HEK293 (cell line): ENCODE results near the gene KLHL28.

Experiments
- CTCF ChIA-PET: fragments of 350-600 bp; formaldehyde crosslinking; extraction: SDS; loops from one replicate; lab custom pipeline; 2021; ENCODE audit warnings: antibody characterized with exemption; lab: Yijun Ruan, JAX
- POLR2A ChIA-PET: fragments of 300-600 bp; formaldehyde crosslinking; extraction: SDS; loops from one replicate; lab custom pipeline; 2020; ENCODE audit warnings: antibody characterized with exemption, inconsistent platforms; lab: Yijun Ruan, JAX
- H3K27ac ChIP-seq: fragments of 200-500 bp; sonication (Bioruptor generic); 2 replicates; pipeline ENCODE4 v1.5.1; 2014; ENCODE audit warnings: low read depth, low read length, control low read depth, inconsistent platforms; ENCODE audit errors: extremely low read depth
- H3K36me3 ChIP-seq, 2 experiments: fragments of 200-500 bp in 1 of 2; sonication (Bioruptor generic) in 1 of 2; 1 replicate in 1 of 2; 2 replicates in 1 of 2; pipeline ENCODE4 v1.5.1; 2014 to 2017; ENCODE audit warnings: inconsistent platforms in 2 of 2, low read length in 2 of 2; ENCODE audit not compliant: control insufficient read depth in 2 of 2, insufficient read depth in 1 of 2
- H3K4me1 ChIP-seq: fragments of 200-500 bp; sonication (Bioruptor generic); 2 replicates; pipeline ENCODE4 v1.5.1; 2014; ENCODE audit warnings: mild to moderate bottlenecking, low read length, inconsistent platforms; ENCODE audit not compliant: control insufficient read depth, insufficient read depth
- H3K4me3 ChIP-seq: 2 replicates; pipeline ENCODE4 v1.5.1; 2011; ENCODE audit warnings: low read depth, mild to moderate bottlenecking, control low read depth, low read length, moderate library complexity
- H3K9me3 ChIP-seq: fragments of 200-500 bp; sonication (Bioruptor generic); 2 replicates; pipeline ENCODE4 v1.5.1; 2014; ENCODE audit warnings: low read depth, low read length, inconsistent platforms; ENCODE audit not compliant: control insufficient read depth, insufficient read depth
- GLI2 ChIP-seq: fragments of 450-650 bp; formaldehyde crosslinking; IDR thresholded peaks from 2 replicates; pipeline ENCODE4; 2017; ENCODE audit warnings: missing biosample characterization, missing genetic modification characterization, low read depth, borderline replicate concordance
- GLIS2 ChIP-seq: fragments of 450-650 bp; formaldehyde crosslinking; IDR thresholded peaks from 2 replicates; pipeline ENCODE4 v1.5.1; 2016; ENCODE audit warnings: missing biosample characterization, missing genetic modification characterization
- KLF16 ChIP-seq: fragments of 450-650 bp; formaldehyde crosslinking; IDR thresholded peaks from 2 replicates; pipeline ENCODE4 v1.5.1; 2017; ENCODE audit warnings: missing biosample characterization, missing genetic modification characterization
- OVOL3 ChIP-seq: fragments of 450-650 bp; formaldehyde crosslinking; IDR thresholded peaks from 2 replicates; pipeline ENCODE4 v1.5.1; 2016; ENCODE audit warnings: missing biosample characterization, missing genetic modification characterization
- PRDM1 ChIP-seq: fragments of 450-650 bp; formaldehyde crosslinking; IDR thresholded peaks from 2 replicates; pipeline ENCODE4; 2016; ENCODE audit warnings: missing biosample characterization, missing genetic modification characterization
- RBAK ChIP-seq: fragments of 450-650 bp; formaldehyde crosslinking; IDR thresholded peaks from 2 replicates; pipeline ENCODE4 v1.5.1; 2016; ENCODE audit warnings: missing biosample characterization, missing genetic modification characterization
- SP2 ChIP-seq: fragments of 450-650 bp; formaldehyde crosslinking; IDR thresholded peaks from 2 replicates; pipeline ENCODE4 v1.5.1; 2016; ENCODE audit warnings: missing biosample characterization, missing genetic modification characterization
- SP7 ChIP-seq: fragments of 450-650 bp; formaldehyde crosslinking; IDR thresholded peaks from 2 replicates; pipeline ENCODE4 v1.5.1; 2016; ENCODE audit warnings: missing biosample characterization, missing genetic modification characterization
- ZBTB1 ChIP-seq: fragments of 450-650 bp; formaldehyde crosslinking; IDR thresholded peaks from 2 replicates; pipeline ENCODE4 v1.5.1; 2016; ENCODE audit warnings: missing biosample characterization, missing genetic modification characterization
- ZBTB7A ChIP-seq: fragments of 450-650 bp; formaldehyde crosslinking; IDR thresholded peaks from 2 replicates; pipeline ENCODE4 v1.5.1; 2016; ENCODE audit warnings: low read depth, missing biosample characterization, missing genetic modification characterization
- ZNF133 ChIP-seq: fragments of 450-650 bp; formaldehyde crosslinking; IDR thresholded peaks from 2 replicates; pipeline ENCODE4 v1.5.1; 2016; ENCODE audit warnings: missing biosample characterization, missing genetic modification characterization
- ZNF184 ChIP-seq: fragments of 450-650 bp; IDR thresholded peaks from 2 replicates; pipeline ENCODE4 v1.5.1; 2018; ENCODE audit warnings: missing biosample characterization, mild to moderate bottlenecking, missing genetic modification characterization
- ZNF239 ChIP-seq: fragments of 450-650 bp; formaldehyde crosslinking; IDR thresholded peaks from 2 replicates; pipeline ENCODE4 v1.5.1; 2016; ENCODE audit warnings: missing biosample characterization, missing genetic modification characterization
- ZNF311 ChIP-seq: fragments of 450-650 bp; formaldehyde crosslinking; IDR thresholded peaks from 2 replicates; pipeline ENCODE4 v1.5.1; 2017; ENCODE audit warnings: missing biosample characterization, missing genetic modification characterization, borderline replicate concordance
- ZNF324 ChIP-seq: fragments of 450-650 bp; formaldehyde crosslinking; IDR thresholded peaks from 2 replicates; pipeline ENCODE4 v1.5.1; 2016; ENCODE audit warnings: missing biosample characterization, missing genetic modification characterization
- ZNF335 ChIP-seq: fragments of 450-650 bp; formaldehyde crosslinking; conservative IDR thresholded peaks from 2 replicates; pipeline ENCODE4 v1.5.1; 2016; ENCODE audit warnings: missing biosample characterization, missing genetic modification characterization
- ZNF341 ChIP-seq: fragments of 450-650 bp; formaldehyde crosslinking; IDR thresholded peaks from 2 replicates; pipeline ENCODE4; 2016; ENCODE audit warnings: low read depth, missing biosample characterization, missing genetic modification characterization
- ZNF366 ChIP-seq: fragments of 450-650 bp; formaldehyde crosslinking; conservative IDR thresholded peaks from 2 replicates; pipeline ENCODE4 v1.5.1; 2016; ENCODE audit warnings: missing biosample characterization, missing genetic modification characterization
- ZNF473 ChIP-seq: fragments of 450-650 bp; formaldehyde crosslinking; IDR thresholded peaks from 2 replicates; pipeline ENCODE4 v1.5.1; 2017; ENCODE audit warnings: missing biosample characterization, missing genetic modification characterization
- ZNF514 ChIP-seq: fragments of 450-650 bp; formaldehyde crosslinking; IDR thresholded peaks from 2 replicates; pipeline ENCODE4 v1.5.1; 2016; ENCODE audit warnings: missing biosample characterization, missing genetic modification characterization
- ZNF529 ChIP-seq: fragments of 450-650 bp; formaldehyde crosslinking; IDR thresholded peaks from 2 replicates; pipeline ENCODE4 v1.5.1; 2017; ENCODE audit warnings: missing genetic modification characterization, missing biosample characterization; ENCODE audit not compliant: insufficient replicate concordance
- ZNF561 ChIP-seq: fragments of 450-650 bp; IDR thresholded peaks from 2 replicates; pipeline ENCODE4 v1.5.1; 2018; ENCODE audit warnings: missing biosample characterization, missing genetic modification characterization, borderline replicate concordance
- ZNF623 ChIP-seq: fragments of 450-650 bp; formaldehyde crosslinking; IDR thresholded peaks from 2 replicates; pipeline ENCODE4 v1.5.1; 2016; ENCODE audit warnings: missing biosample characterization, missing genetic modification characterization
- ZNF670 ChIP-seq: fragments of 450-650 bp; formaldehyde crosslinking; IDR thresholded peaks from 2 replicates; pipeline ENCODE4 v1.5.1; 2016; ENCODE audit warnings: missing biosample characterization, missing genetic modification characterization, low read depth
- ZXDB ChIP-seq: fragments of 450-650 bp; formaldehyde crosslinking; IDR thresholded peaks from 2 replicates; pipeline ENCODE4 v1.5.1; 2016; ENCODE audit warnings: missing biosample characterization, missing genetic modification characterization
- TF ChIP-seq, protein P1 (sequence below): fragments of 450-650 bp; formaldehyde crosslinking; IDR thresholded peaks from 2 replicates; pipeline ENCODE4 v1.5.1; 2017; ENCODE audit warnings: missing biosample characterization, missing genetic modification characterization
- TF ChIP-seq, protein P2 (sequence below): fragments of 450-650 bp; formaldehyde crosslinking; IDR thresholded peaks from 2 replicates; pipeline ENCODE4 v1.5.1; 2016; ENCODE audit warnings: missing biosample characterization, missing genetic modification characterization
- TF ChIP-seq, protein P3 (sequence below): fragments of 450-650 bp; formaldehyde crosslinking; IDR thresholded peaks from 2 replicates; pipeline ENCODE4 v1.5.1; 2017; ENCODE audit warnings: missing biosample characterization, missing genetic modification characterization
- TF ChIP-seq, protein P4 (sequence below): fragments of 450-650 bp; formaldehyde crosslinking; optimal IDR thresholded peaks from 2 replicates; pipeline ENCODE3; 2016; ENCODE audit warnings: missing biosample characterization, mild to moderate bottlenecking, missing genetic modification characterization
- TF ChIP-seq, protein P5 (sequence below): fragments of 450-650 bp; formaldehyde crosslinking; IDR thresholded peaks from 2 replicates; pipeline ENCODE4 v1.5.1; 2016; ENCODE audit warnings: missing biosample characterization, missing genetic modification characterization
- TF ChIP-seq, protein P6 (sequence below): fragments of 450-650 bp; formaldehyde crosslinking; IDR thresholded peaks from 2 replicates; pipeline ENCODE4 v1.5.1; 2016; ENCODE audit warnings: missing biosample characterization, missing genetic modification characterization

KLHL28 gene

DNA sequence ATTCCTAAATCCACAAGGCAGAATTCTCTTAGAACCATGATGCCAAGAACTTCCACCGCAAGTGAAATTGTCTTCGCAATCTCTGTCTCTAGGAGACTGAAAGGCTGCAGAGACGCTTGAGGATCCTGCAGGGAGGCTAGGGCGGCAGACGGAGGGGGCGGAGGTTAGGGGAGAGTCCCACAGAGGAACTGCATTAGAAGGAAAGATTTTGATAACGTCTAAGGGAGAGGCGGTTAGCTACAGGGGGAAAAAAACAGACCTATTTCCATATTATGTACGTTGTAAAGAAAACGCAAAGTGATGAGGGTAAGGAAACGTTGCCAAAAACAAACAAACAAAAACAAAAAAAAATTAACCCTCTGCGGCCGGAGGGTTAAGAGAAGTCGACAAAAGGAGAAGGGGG is 595 bp downstream of the KLHL28 start:
- Histone ChIP-seq H3K27ac (peak overlapping the region; percentile 74), H3K4me1 (peaks cover 23% of the 10 kb centered on the region), H3K4me3 (peak overlapping the region; percentile 91), H3K9me3 (no peaks in the 10 kb centered on the region), H3K36me3 (no peaks in the 10 kb centered on the region; a peak in 1 of 3 replicates)
- CTCF ChIA-PET: interaction anchor here (0.5 to 0.6 kb wide), 2 partner anchors 289 to 1272 kb away, joined by 3 read pairs; no protein-coding TSS in a partner anchor
- TF ChIP-seq ZNF529 (tag by site-specific recombination) (no peak), ZNF561 (no peak), ZBTB7A (tag by site-specific recombination) (no peak), ZNF335 (tag by site-specific recombination) (peak; percentile 85), ZBTB1 (tag by site-specific recombination) (no peak), ZNF239 (tag by site-specific recombination) (no peak), ZNF324 (tag by site-specific recombination) (no peak), ZNF623 (tag by site-specific recombination) (no peak), ZNF473 (tag by site-specific recombination) (no peak), ZNF670 (tag by site-specific recombination) (no peak), ZNF133 (tag by site-specific recombination) (no peak), KLF16 (tag by site-specific recombination) (0 out of 2 replicates have a peak, but pooled peaks have one; percentile 23), ZNF341 (peak; percentile 36), SP2 (tag by site-specific recombination) (no peak; the same call in none of the 2 replicates), ZNF366 (no peak), ZNF311 (tag by site-specific recombination) (no peak), ZXDB (tag by site-specific recombination) (0 out of 2 replicates have a peak, but pooled peaks have one; percentile 47), ZNF514 (tag by site-specific recombination) (no peak), RBAK (tag by site-specific recombination) (no peak), PRDM1 (peak; percentile 44; the same call in 1 of the 2 replicates), ZNF184 (no peak), SP7 (tag by site-specific recombination) (no peak), GLIS2 (tag by site-specific recombination) (peak; percentile 25; the same call in 1 of the 2 replicates), OVOL3 (tag by site-specific recombination) (no peak), GLI2 (tag by site-specific recombination) (no peak)
- TF ChIP-seq, protein P1, sequence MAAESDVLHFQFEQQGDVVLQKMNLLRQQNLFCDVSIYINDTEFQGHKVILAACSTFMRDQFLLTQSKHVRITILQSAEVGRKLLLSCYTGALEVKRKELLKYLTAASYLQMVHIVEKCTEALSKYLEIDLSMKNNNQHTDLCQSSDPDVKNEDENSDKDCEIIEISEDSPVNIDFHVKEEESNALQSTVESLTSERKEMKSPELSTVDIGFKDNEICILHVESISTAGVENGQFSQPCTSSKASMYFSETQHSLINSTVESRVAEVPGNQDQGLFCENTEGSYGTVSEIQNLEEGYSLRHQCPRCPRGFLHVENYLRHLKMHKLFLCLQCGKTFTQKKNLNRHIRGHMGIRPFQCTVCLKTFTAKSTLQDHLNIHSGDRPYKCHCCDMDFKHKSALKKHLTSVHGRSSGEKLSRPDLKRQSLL (tag by site-specific recombination): 0 out of 2 replicates have a peak, but pooled peaks have one; percentile 14
- TF ChIP-seq, protein P2, sequence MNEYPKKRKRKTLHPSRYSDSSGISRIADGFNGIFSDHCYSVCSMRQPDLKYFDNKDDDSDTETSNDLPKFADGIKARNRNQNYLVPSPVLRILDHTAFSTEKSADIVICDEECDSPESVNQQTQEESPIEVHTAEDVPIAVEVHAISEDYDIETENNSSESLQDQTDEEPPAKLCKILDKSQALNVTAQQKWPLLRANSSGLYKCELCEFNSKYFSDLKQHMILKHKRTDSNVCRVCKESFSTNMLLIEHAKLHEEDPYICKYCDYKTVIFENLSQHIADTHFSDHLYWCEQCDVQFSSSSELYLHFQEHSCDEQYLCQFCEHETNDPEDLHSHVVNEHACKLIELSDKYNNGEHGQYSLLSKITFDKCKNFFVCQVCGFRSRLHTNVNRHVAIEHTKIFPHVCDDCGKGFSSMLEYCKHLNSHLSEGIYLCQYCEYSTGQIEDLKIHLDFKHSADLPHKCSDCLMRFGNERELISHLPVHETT (tag by site-specific recombination): no peak
- TF ChIP-seq, protein P3, sequence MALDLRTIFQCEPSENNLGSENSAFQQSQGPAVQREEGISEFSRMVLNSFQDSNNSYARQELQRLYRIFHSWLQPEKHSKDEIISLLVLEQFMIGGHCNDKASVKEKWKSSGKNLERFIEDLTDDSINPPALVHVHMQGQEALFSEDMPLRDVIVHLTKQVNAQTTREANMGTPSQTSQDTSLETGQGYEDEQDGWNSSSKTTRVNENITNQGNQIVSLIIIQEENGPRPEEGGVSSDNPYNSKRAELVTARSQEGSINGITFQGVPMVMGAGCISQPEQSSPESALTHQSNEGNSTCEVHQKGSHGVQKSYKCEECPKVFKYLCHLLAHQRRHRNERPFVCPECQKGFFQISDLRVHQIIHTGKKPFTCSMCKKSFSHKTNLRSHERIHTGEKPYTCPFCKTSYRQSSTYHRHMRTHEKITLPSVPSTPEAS (tag by site-specific recombination): no peak
- TF ChIP-seq, protein P4, sequence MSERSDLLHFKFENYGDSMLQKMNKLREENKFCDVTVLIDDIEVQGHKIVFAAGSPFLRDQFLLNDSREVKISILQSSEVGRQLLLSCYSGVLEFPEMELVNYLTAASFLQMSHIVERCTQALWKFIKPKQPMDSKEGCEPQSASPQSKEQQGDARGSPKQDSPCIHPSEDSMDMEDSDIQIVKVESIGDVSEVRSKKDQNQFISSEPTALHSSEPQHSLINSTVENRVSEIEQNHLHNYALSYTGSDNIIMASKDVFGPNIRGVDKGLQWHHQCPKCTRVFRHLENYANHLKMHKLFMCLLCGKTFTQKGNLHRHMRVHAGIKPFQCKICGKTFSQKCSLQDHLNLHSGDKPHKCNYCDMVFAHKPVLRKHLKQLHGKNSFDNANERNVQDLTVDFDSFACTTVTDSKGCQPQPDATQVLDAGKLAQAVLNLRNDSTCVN (tag by site-specific recombination): peak; percentile 5
- TF ChIP-seq, protein P5, sequence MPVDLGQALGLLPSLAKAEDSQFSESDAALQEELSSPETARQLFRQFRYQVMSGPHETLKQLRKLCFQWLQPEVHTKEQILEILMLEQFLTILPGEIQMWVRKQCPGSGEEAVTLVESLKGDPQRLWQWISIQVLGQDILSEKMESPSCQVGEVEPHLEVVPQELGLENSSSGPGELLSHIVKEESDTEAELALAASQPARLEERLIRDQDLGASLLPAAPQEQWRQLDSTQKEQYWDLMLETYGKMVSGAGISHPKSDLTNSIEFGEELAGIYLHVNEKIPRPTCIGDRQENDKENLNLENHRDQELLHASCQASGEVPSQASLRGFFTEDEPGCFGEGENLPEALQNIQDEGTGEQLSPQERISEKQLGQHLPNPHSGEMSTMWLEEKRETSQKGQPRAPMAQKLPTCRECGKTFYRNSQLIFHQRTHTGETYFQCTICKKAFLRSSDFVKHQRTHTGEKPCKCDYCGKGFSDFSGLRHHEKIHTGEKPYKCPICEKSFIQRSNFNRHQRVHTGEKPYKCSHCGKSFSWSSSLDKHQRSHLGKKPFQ: no peak
- TF ChIP-seq, protein P6, sequence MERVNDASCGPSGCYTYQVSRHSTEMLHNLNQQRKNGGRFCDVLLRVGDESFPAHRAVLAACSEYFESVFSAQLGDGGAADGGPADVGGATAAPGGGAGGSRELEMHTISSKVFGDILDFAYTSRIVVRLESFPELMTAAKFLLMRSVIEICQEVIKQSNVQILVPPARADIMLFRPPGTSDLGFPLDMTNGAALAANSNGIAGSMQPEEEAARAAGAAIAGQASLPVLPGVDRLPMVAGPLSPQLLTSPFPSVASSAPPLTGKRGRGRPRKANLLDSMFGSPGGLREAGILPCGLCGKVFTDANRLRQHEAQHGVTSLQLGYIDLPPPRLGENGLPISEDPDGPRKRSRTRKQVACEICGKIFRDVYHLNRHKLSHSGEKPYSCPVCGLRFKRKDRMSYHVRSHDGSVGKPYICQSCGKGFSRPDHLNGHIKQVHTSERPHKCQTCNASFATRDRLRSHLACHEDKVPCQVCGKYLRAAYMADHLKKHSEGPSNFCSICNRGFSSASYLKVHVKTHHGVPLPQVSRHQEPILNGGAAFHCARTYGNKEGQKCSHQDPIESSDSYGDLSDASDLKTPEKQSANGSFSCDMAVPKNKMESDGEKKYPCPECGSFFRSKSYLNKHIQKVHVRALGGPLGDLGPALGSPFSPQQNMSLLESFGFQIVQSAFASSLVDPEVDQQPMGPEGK (tag by site-specific recombination): peak; percentile 26
- POLR2A ChIA-PET: interaction anchor here (1.0 to 3.0 kb wide), 9 partner anchors 8 to 291 kb away, joined by 3 to 23 read pairs (median 8); partner anchors contain the start of genes FANCM, FKBP3 and MIS18BP1
